Lower lobe of right lung (tissue), 2 donors: Measurements from ENCODE around the gene SOCS1. TPM values are rescaled to one million over a fixed set of nuclear protein-coding genes. Genes with fewer than 3 reads are reported as not detected.
A peak's percentile ranks its signal among the peaks of the same experiment; 100 is the strongest.

ENCODE experiments used
- ATAC-seq, 2 donors: fragments of 200-7000 bp; cut with Tn5 transposase; one replicate each; pipeline ENCODE4 v1.9.1; 2020 to 2022; ENCODE audit warnings: mild to moderate bottlenecking in 2 of 2, moderate library complexity in 2 of 2
- DNase-seq: peaks from one replicate; pipeline ENCODE4 v3.0.0-alpha.2; 2020
- H3K27ac ChIP-seq: fragments of 200-600 bp; one replicate; pipeline ENCODE4 v1.8.0; 2022
- H3K27me3 ChIP-seq: fragments of 200-600 bp; one replicate; pipeline ENCODE4 v1.8.0; 2022; ENCODE audit warnings: low read depth
- H3K36me3 ChIP-seq: fragments of 200-600 bp; one replicate; pipeline ENCODE4 v1.8.0; 2022; ENCODE audit warnings: mild to moderate bottlenecking
- H3K4me1 ChIP-seq: fragments of 200-600 bp; one replicate; pipeline ENCODE4 v1.8.0; 2022
- H3K4me3 ChIP-seq: fragments of 200-600 bp; one replicate; pipeline ENCODE4 v1.8.0; 2022; ENCODE audit warnings: mild to moderate bottlenecking
- H3K9me3 ChIP-seq: fragments of 200-600 bp; one replicate; pipeline ENCODE4 v1.8.0; 2022
- CTCF ChIP-seq: fragments of 200-600 bp; IDR thresholded peaks from one replicate; pipeline ENCODE4 v1.8.0; 2022; ENCODE audit warnings: antibody characterized with exemption, mild to moderate bottlenecking
- intact Hi-C: fragments of 100-400 bp; cut with DNase I; formaldehyde crosslinking; loops from one replicate; pipeline ENCODE4 v1.11.0; 2022
- total RNA-seq: library from RNA; stranded (reverse); fragmentation: NEBNext Ultra II Directional; extraction: Animal tissue kit (Norgen Biotek cat#: 25700); gene quantifications from one replicate; pipeline ENCODE4 v1.2.1, GENCODE V29; 2021
- donor health status: DM: no; HTN: yes; CAD: no; lungs with severe emphysema.

SOCS1 gene
- total RNA-seq, 1 donor from 2014 or later, result 17.8 TPM

DNA sequence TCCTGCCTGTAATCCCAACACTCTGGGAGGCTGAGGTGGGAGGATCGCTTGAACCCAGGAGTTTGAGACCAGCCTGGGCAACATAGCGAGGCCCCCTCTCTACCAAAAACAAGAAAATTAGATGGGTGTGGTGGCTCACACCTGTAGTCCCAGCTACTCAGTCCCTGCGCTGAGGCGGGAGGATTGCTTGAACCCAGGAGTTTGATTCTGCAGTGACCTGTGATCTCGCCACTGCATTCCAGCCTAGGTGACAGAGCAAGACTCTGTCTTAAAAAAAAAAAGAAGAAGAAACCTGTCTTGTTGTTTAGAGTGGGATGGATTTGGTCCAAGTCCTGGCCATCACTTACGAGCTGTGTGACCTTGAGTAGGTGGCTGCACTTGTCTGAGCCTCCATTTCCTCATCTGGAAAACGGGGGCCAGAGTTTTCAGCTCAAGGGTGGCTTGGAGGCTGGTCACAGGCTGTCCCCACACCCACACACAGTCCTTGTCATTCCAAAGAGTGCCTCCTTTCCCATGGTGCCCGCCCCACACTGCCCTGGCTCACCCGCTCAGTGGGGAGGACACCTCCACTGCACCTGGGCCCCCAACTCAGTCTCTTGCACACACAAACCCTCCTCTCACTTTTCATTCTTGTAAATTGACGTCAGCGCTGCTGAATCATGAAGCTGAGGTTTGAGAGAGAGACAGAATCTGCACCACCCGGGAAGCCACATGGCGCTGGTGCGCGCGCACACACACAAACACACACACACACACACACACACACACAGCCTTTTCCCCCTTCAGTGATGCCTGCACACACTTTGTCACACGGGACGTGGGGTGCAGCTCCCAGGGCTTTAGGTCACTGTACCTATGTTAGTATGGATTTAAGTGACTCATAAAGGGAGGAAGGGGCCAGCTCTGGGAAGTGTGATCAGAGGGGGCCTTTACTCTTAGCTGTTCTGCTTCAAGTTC, 4.2 kb downstream of the SOCS1 start:
- no peak for DNase-seq
- no peak for TF ChIP-seq CTCF
- H3K4me3 ChIP-seq, result peak overlapping the region; percentile 90
- no peak overlapping the region for H3K27ac ChIP-seq
- no peak for ATAC-seq
- intact Hi-C loops, result loop anchor here (5.0 kb wide), 1 partner anchor 280 kb away; no protein-coding TSS in a partner anchor
- no peaks in the 10 kb centered on the region for H3K27me3 ChIP-seq
- no peaks in the 10 kb centered on the region for H3K9me3 ChIP-seq
- peaks cover 5% of the 10 kb centered on the region for H3K36me3 ChIP-seq
- peaks cover 27% of the 10 kb centered on the region for H3K4me1 ChIP-seq

DNA sequence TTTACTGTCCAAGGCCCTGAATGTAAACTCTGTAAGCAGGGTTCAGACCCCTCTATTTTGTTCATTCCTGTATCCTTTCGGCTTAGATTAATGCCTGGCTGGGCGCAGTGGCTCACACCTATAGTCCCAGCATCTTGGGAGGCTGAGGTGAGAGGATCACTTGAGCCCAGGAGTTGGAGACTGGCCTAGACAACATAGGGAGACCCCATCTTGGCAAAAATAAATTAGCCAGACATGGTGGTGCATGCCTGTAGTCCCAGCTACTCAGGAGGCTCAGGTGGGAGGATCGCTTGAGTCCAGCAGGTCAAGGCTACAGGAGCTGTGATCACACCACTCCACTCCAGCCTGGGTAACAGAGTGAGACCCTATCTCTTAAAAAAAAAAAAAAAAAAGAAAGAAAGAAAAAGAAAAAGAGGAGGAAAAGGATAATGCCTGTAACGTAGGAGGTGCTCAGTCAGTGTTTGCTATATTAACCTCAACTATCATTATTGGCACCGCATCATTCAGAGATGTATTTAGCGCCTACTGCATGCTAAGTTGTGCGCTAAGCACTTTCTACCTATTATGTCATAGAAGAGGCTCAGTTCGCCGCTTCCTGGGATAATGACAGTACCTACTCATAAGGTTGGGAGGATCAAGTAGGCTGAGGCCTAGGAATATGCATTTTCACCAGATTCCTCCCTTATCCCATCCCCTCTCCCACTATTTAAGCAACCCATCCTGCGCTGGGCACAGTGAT, 5.0 kb downstream of the SOCS1 start:
- H3K27ac ChIP-seq, result no peak overlapping the region
- H3K4me1 ChIP-seq, result peaks cover 27% of the 10 kb centered on the region
- no peak overlapping the region for H3K4me3 ChIP-seq
- no peak for TF ChIP-seq CTCF
- H3K27me3 ChIP-seq, result no peaks in the 10 kb centered on the region
- DNase-seq (no peak), ATAC-seq (no peak)
- peaks cover 5% of the 10 kb centered on the region for H3K36me3 ChIP-seq
- intact Hi-C loops, result loop anchor here (5.0 kb wide), 1 partner anchor 279 kb away; no protein-coding TSS in a partner anchor
- no peaks in the 10 kb centered on the region for H3K9me3 ChIP-seq

DNA sequence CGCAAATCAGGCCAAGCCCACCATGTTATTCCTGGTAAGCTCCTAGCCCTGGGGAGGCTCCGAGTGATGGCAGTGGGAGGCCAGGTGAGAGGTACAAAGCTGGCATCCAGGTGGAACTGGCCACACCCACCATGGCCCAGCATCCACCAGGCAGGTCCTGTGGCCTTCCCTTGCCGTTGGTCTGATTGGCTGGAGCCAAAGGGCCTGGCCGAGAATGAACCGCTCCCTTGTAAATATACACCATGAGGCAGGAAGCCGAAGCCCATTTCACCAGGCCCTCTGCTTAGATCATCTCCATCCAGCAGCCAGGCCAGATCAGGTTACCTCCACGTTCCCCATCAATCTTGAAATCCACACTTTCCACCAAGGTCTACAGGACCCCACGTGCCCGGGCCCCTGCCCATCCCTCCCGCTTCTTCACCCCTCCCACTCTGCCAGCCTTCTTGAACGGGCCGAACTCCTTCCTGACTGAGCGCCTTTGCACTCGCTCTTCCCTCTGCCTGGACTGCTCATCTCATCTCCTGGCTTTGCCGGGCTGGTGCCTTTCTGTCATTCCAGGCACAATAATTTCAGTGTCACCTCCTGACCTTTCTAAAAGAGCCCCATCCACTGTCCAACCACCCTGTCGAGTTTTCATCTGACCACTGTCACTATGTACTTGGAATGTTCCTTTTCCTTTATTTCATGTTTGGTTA, 5.8 kb downstream of the SOCS1 start:
- Histone ChIP-seq H3K36me3 (peaks cover 5% of the 10 kb centered on the region), H3K4me1 (peaks cover 27% of the 10 kb centered on the region), H3K27me3 (no peaks in the 10 kb centered on the region), H3K4me3 (no peak overlapping the region), H3K27ac (no peak overlapping the region), H3K9me3 (no peaks in the 10 kb centered on the region)
- peak in 1 of 2 donors; percentile 2 for ATAC-seq
- TF ChIP-seq CTCF, result no peak
- DNase-seq, result no peak
- intact Hi-C loops, result loop anchor here (5.0 kb wide), 1 partner anchor 278 kb away; no protein-coding TSS in a partner anchor

DNA sequence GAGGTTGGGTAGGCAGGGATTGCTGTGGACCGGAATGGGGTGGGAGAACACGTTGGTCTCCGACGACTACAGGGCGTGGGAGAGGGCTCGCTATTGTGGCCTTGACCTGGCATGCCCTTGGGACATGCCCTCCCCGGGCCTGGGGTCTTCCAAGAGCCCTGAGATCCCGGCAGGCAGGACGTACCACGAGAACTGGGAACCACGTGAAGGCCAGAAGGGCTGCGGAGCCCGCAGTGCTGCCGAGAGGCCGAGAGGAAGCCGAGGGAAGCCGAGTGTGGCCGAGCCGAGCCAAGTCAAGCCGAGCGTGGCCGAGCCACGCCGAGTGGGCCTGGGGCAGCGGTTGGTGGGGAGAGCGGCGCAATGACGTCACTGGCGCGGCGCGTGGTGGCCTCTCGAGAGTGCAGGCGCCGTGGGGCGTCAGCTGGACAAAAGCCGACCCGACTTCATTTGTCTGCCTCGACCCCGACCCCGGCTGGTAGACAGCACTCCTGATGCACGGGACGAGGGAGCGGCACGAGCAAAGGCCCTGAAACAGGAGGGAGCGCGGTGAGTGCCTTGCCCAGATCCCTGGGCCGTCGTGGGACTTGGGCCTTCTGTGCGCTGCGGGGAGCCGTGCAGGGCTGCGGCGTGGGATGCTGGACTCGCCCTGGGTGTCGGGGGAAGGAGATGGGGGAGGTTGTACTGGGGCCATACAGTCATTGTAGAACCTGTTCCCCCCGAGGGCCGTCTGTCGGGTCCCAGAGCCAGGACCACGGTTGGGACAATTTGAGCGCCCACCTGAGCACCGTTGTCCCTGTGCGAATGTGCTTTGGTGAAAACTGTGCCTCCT, 6.6 kb downstream of the SOCS1 start:
- TF ChIP-seq CTCF, result no peak
- DNase-seq (no peak), ATAC-seq (peak in 1 of 2 donors; percentile 4)
- intact Hi-C loops, result loop anchor here (5.0 kb wide), 1 partner anchor 277 kb away; no protein-coding TSS in a partner anchor
- Histone ChIP-seq H3K9me3 (no peaks in the 10 kb centered on the region), H3K27ac (no peak overlapping the region), H3K27me3 (no peaks in the 10 kb centered on the region), H3K36me3 (peaks cover 5% of the 10 kb centered on the region), H3K4me3 (no peak overlapping the region), H3K4me1 (peaks cover 21% of the 10 kb centered on the region)
